ENCODE measurements around the gene TPRG1.

DNA sequence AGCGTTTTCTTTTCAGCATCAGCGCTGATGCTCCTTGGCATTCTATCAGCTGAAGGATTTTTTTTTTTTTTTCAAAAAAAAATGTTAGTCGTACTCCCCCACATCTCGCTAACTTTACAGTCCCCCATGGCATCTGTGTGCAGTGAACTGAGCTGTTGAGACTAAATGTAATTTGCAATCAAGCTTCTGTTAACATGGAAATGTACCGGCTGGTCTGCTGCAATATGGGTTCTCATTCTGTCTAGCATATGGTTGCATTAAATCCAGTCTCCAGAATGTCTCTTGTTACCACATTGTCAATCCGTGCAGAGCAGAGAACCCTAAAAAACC is 32.2 kb upstream of the TPRG1 start:
- TF ChIP-seq, protein P1, sequence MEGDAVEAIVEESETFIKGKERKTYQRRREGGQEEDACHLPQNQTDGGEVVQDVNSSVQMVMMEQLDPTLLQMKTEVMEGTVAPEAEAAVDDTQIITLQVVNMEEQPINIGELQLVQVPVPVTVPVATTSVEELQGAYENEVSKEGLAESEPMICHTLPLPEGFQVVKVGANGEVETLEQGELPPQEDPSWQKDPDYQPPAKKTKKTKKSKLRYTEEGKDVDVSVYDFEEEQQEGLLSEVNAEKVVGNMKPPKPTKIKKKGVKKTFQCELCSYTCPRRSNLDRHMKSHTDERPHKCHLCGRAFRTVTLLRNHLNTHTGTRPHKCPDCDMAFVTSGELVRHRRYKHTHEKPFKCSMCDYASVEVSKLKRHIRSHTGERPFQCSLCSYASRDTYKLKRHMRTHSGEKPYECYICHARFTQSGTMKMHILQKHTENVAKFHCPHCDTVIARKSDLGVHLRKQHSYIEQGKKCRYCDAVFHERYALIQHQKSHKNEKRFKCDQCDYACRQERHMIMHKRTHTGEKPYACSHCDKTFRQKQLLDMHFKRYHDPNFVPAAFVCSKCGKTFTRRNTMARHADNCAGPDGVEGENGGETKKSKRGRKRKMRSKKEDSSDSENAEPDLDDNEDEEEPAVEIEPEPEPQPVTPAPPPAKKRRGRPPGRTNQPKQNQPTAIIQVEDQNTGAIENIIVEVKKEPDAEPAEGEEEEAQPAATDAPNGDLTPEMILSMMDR (IDR thresholded peaks at IDR 0.05; ENCODE audit: insufficient read depth, low read length, poor library complexity, severe bottlenecking): no peak
- no peak for TF ChIP-seq EZH2phosphoT487 (conservative IDR thresholded peaks at IDR 0.05; ENCODE audit: low read length)

Data from SU-DHL-6 (cell line).